Effector memory CD8-positive, alpha-beta T cell (primary cell): ENCODE data around the gene RAB20.

Experiments used
- ATAC-seq: fragments of 150-1000 bp; cut with Tn5 transposase; replicated peaks from 2 replicates; pipeline ENCODE4 v1.10.0; 2021; ENCODE audit warnings: mild to moderate bottlenecking, moderate library complexity
- DNase-seq, 3 experiments: peaks; one replicate each; pipeline ENCODE4 v3.0.0; 2021
- H3K27ac Mint-ChIP-seq, 2 donors: one replicate each; pipeline ENCODE4 v1.8.0; 2022; ENCODE audit warnings: mild to moderate bottlenecking in 2 of 2, mixed read lengths in 2 of 2, moderate library complexity in 2 of 2
- H3K27me3 Mint-ChIP-seq, 2 donors: one replicate each; pipeline ENCODE4 v1.8.0; 2022; ENCODE audit warnings: mixed read lengths in 2 of 2
- H3K36me3 Mint-ChIP-seq: one replicate; pipeline ENCODE4 v1.8.0; 2022; ENCODE audit warnings: mild to moderate bottlenecking, moderate library complexity, mixed read lengths; ENCODE audit not compliant: insufficient read depth
- H3K4me1 Mint-ChIP-seq, 2 donors: one replicate each; pipeline ENCODE4 v1.8.0; 2022; ENCODE audit warnings: low read depth in 2 of 2, mixed read lengths in 2 of 2
- H3K4me3 Mint-ChIP-seq, 2 donors: one replicate each; pipeline ENCODE4 v1.8.0; 2022; ENCODE audit warnings: mild to moderate bottlenecking in 2 of 2, mixed read lengths in 2 of 2, moderate library complexity in 2 of 2
- H3K9me3 Mint-ChIP-seq, 2 donors: one replicate each; pipeline ENCODE4 v1.8.0; 2022; ENCODE audit warnings: mixed read lengths in 2 of 2

Gene RAB20

DNA sequence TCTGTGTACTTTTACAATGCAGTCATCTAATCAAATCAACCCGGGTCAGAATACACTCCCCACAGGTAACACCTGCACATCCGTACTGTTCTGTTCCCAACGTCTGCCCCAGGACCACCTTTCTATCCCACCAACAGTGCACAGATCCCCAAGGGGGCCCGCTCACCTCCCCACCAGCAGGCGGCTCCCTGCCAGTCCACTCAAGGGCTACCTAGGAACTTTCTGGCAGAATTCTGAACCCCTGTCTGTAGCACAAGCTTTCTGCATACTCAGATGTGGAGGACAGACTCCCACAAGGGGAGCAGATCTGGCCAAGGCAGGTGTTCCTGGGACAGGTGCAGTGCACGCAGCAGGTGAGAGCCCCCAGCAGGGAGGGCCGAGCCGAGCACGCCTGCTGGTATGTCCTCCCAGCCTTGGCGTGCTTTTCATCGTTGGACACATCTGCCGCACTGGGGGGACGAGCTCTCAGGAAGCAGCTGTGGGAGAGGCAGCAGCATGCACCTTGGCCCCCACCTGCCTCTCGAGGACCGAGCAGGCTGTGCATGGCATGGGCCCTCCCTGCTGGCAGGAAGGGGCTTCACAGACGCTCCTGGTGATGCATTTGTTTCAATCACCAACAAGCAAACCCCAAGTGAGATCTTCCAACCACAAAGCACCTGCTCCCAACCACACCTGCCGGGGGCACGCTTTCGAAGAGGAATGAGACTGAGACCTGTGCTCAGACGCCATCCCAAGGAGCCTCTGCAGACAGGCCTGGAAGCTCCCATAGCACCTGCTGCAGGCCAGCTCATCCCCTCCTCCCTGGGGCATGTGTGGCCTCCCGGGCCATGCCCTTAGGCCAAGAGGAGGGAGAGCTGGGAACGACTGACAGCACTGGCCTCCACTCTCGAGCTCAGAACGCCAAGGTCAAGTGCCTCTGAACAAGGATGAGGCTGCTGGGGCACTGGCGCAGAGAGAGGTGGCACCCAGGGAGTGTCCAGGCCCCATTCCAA, 35.9 kb downstream of the RAB20 start:
- H3K4me3 Mint-ChIP-seq, result peak overlapping the region in 1 of 2 donors; percentile 48
- H3K27ac Mint-ChIP-seq, result peak overlapping the region in 1 of 2 donors; percentile 12
- no peaks in the 10 kb centered on the region for H3K9me3 Mint-ChIP-seq
- no peaks in the 10 kb centered on the region for H3K36me3 Mint-ChIP-seq
- DNase-seq (no peak), ATAC-seq (peak; percentile 44)
- peaks cover 20 to 25% of the 10 kb centered on the region in 2 donors for H3K4me1 Mint-ChIP-seq
- H3K27me3 Mint-ChIP-seq, result peaks cover 12 to 13% of the 10 kb centered on the region in 2 donors

DNA sequence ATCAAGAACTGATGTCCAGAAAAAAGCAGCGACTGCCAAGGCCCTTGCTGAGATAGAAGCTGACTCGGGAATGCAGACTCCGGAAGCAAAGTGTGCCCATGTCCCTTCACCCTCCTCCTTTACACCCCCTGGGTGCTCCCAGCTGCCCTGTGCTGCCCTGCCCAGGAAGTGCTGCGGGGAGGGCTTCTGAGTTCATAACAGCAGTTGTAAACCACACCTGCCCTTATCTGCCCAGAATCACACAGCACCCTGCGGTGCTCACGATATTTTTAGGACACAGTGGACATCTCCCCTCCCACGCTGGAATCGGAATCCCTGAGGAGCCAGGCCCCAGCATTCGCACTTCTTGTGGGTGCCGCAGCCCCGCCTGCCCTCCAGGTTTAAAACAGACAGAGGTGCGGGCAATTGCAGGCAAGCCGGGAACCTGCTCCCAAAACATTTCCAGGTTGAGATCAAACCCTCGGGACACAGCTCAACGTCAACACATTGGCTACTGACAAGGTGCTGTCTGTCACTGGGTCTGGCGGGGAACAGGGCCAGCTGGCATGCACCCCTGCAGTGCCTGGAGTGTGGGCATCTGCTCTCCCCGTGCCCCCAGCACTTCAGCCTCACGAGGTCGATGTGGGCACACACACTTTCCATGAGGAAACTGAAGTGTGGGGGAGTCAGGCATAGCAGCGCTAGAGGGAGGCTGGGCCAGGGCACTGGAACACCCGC, 36.8 kb downstream of the RAB20 start:
- peak; percentile 27 for ATAC-seq
- peak overlapping the region in 1 of 2 donors; percentile 75 for H3K27ac Mint-ChIP-seq
- H3K4me1 Mint-ChIP-seq, result peaks cover 20 to 25% of the 10 kb centered on the region in 2 donors
- H3K36me3 Mint-ChIP-seq, result no peaks in the 10 kb centered on the region
- peak overlapping the region; percentile 48 to 51 for H3K4me3 Mint-ChIP-seq
- H3K27me3 Mint-ChIP-seq, result peaks cover 12 to 22% of the 10 kb centered on the region in 2 donors
- no peaks in the 10 kb centered on the region for H3K9me3 Mint-ChIP-seq
- DNase-seq, result no peak

DNA sequence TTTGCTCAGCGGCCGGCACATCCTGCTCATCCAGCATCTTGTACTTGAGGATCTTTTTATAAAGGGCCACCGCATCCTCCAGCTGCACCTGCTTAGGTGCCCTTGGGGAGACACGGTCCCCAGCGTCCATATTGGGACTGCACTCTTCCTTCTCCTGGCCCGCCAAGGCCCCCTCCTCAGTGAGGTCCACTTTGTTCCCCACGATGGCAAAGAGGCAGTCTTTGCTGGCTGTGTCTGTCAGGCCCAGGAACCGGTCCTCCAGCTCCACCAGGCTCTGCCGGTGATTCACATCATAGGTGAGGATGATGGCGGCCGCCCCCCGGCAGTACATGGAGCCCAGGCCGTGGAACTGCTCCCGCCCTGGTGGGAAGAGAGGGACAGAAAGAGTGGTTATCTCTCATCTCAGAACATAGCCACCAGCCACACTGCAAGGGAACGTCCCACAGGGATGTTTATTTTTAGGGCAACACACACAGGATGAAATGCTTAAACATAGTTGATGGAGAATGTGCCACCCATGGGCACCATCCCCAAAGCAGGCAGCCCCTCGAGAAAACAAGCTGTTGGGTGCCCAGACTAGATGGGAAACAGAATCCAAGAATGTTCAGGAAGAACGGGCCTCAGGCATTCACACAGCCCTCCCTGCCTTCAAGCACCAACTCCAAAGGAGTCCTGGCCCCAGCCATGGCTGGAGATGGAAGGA, 37.5 kb downstream of the RAB20 start:
- Mint-ChIP-seq H3K4me1 (peaks cover 20 to 25% of the 10 kb centered on the region in 2 donors), H3K4me3 (peak overlapping the region; percentile 48 to 51), H3K9me3 (no peaks in the 10 kb centered on the region), H3K36me3 (no peaks in the 10 kb centered on the region), H3K27ac (peak overlapping the region in 1 of 2 donors; percentile 75), H3K27me3 (peaks cover 12 to 23% of the 10 kb centered on the region in 2 donors)
- DNase-seq, result no peak
- ATAC-seq, result no peak

DNA sequence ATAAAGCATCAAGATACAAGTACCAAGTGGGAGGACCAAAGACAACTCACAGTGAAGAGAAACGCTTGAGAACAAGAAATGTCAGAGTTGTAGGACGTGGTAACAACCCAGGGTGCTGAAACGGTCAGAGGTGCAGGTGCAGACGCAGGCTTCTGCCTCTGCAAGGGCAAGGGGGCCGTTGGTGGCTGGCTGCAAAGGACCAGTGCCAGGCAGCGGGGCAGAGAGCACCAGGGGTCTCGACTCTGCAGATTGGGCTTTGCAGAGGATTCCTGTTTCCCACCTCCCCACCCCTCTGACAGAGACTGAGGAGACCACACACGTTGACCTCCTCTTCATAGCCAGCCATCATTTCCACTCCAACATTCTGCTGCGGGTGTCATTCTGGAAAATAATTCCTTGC, 38.3 kb downstream of the RAB20 start:
- Mint-ChIP-seq H3K36me3 (no peaks in the 10 kb centered on the region), H3K27me3 (peaks cover 12 to 23% of the 10 kb centered on the region in 2 donors), H3K4me3 (no peak overlapping the region), H3K4me1 (peaks cover 20 to 25% of the 10 kb centered on the region in 2 donors), H3K9me3 (no peaks in the 10 kb centered on the region), H3K27ac (no peak overlapping the region)
- DNase-seq (no peak), ATAC-seq (no peak)

DNA sequence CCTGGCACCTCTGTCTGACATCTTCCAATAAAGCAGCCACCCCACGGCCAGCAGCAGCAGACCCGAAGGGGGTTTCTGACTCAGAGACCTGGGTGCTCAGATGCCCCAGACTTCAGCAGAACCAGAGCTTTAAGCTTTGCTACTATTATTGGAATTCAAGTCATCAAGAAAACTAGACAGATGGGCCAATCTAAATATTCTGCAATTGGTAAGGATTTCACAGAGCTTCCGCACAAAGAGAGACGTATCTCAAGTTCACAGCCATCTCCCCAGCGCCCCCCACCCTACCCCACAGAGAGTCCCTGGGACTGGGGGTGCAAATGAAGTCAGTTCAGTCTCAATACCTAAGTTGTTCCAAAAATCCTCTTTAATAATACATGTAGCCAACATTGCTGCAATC, 38.8 kb downstream of the RAB20 start:
- H3K4me3 Mint-ChIP-seq, result no peak overlapping the region
- no peaks in the 10 kb centered on the region for H3K36me3 Mint-ChIP-seq
- H3K4me1 Mint-ChIP-seq, result peaks cover 20 to 25% of the 10 kb centered on the region in 2 donors
- no peak overlapping the region for H3K27ac Mint-ChIP-seq
- H3K9me3 Mint-ChIP-seq, result no peaks in the 10 kb centered on the region
- ATAC-seq (no peak), DNase-seq (no peak)
- H3K27me3 Mint-ChIP-seq, result peaks cover 12 to 23% of the 10 kb centered on the region in 2 donors

DNA sequence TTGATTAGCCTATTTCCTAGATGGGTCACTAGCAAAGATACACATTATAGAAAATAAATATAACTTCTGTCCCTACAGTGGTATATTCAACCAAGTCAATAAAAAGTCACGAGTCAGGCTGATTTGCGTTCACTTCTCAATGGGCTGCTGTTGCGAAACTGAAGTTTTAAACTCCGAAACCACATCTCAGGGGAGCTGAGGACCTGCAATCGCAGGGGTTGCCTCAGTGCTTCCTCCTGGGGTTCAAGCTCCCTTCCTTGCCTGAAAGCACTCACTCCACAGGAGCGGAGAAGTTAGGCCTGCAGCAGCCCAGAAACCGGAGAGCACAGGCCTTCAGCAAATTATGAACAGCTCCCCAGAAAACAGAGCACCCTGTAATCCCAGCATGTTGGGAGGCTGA, 39.6 kb downstream of the RAB20 start:
- no peak for ATAC-seq

DNA sequence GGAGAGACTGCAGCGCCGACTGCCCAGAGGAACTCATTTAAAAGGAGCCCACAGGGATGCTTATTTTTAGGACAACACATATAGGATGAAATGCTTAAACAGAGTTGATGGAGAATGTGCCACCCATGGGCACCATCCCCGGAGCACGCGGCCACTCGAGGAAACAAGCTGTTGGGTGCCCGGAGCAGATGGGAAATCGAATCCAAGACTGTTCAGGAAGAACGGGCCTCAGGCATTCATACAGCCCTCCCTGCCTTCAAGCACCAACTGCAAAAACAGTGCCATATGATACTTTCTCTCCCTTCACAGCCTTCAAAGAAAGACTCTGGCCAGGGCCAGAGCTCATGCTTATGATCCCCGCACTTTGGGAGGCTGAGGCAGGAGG, 40.2 kb downstream of the RAB20 start:
- Mint-ChIP-seq H3K4me3 (no peak overlapping the region), H3K4me1 (peaks cover 20 to 25% of the 10 kb centered on the region in 2 donors), H3K27ac (no peak overlapping the region), H3K27me3 (peaks cover 12 to 23% of the 10 kb centered on the region in 2 donors), H3K9me3 (no peaks in the 10 kb centered on the region), H3K36me3 (no peaks in the 10 kb centered on the region)
- ATAC-seq (no peak), DNase-seq (no peak)

More for the DNA sequence above, 39.6 kb downstream of the RAB20 start:
- Mint-ChIP-seq H3K36me3 (no peaks in the 10 kb centered on the region), H3K27ac (no peak overlapping the region), H3K27me3 (peaks cover 12 to 23% of the 10 kb centered on the region in 2 donors), H3K4me3 (no peak overlapping the region), H3K4me1 (peaks cover 20 to 25% of the 10 kb centered on the region in 2 donors), H3K9me3 (no peaks in the 10 kb centered on the region)
- no peak for DNase-seq

DNA sequence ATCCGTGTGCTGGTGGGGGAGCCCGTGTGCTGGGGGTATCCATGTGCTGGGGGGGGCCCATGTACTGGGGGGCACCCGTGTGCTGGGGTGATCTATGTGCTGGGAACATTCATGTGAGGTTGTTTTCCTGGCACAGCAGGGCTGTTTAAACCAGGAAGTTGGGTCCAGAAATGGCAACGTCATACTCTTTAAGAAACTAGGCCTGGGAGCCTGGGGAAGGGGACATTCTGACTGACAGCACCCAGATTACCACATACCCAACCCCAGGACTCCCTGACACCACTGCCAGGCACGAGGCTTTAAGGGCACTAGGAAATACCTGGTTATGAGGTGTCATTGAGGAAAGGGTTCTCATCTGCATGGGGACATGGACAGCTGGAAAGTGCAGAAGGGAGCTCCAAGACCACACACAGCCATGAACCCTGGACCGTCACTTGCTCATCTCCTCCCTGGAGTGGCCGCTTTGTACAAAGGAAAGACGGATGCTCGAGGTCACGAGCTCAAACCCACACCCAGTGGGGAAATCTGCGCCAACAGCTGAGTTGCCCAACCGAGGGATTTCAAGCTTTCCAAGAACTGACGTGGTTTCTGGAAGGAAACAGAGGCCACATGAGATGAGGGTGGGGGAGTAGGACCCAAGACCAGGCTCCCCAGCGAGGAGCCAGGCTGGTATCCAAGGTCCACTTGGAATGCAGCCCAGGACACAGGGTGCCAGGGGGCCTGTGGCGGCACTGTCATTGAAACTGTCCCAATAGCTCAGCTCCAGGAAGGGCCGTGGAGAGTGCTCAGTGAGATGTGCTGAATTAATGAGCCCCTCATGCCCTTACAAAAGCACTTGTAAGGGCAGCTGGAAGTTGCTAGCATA, 40.9 kb downstream of the RAB20 start:
- no peaks in the 10 kb centered on the region for H3K36me3 Mint-ChIP-seq
- H3K4me1 Mint-ChIP-seq, result peaks cover 17 to 21% of the 10 kb centered on the region in 2 donors
- DNase-seq (no peak), ATAC-seq (no peak)
- no peaks in the 10 kb centered on the region for H3K9me3 Mint-ChIP-seq
- no peak overlapping the region for H3K4me3 Mint-ChIP-seq
- H3K27ac Mint-ChIP-seq, result no peak overlapping the region
- peaks cover 10 to 22% of the 10 kb centered on the region in 2 donors for H3K27me3 Mint-ChIP-seq

DNA sequence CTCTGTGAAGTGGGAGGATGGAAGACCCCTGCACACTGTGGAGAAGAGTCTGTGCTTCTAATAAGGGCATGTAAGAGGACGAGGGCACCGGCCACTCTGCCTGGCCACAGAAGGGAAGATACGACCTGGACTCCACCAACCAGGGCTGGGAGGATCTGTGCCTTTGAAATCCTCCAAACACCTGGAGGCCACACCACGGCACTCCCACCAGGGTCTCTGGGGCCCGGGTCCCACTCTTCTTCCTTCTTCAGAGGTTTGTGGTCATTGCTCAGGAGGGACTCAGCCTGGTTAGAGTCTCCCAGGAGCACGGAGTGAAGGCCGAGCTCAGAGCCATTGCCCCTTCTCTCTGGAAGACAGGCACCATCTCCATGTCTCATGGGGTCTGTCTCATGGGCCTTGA, 42.0 kb downstream of the RAB20 start:
- H3K36me3 Mint-ChIP-seq, result no peaks in the 10 kb centered on the region
- H3K27ac Mint-ChIP-seq, result no peak overlapping the region
- H3K27me3 Mint-ChIP-seq, result peaks cover 6 to 20% of the 10 kb centered on the region in 2 donors
- H3K9me3 Mint-ChIP-seq, result no peaks in the 10 kb centered on the region
- no peak overlapping the region for H3K4me3 Mint-ChIP-seq
- peaks cover 5 to 9% of the 10 kb centered on the region in 2 donors for H3K4me1 Mint-ChIP-seq
- DNase-seq (no peak), ATAC-seq (no peak)

DNA sequence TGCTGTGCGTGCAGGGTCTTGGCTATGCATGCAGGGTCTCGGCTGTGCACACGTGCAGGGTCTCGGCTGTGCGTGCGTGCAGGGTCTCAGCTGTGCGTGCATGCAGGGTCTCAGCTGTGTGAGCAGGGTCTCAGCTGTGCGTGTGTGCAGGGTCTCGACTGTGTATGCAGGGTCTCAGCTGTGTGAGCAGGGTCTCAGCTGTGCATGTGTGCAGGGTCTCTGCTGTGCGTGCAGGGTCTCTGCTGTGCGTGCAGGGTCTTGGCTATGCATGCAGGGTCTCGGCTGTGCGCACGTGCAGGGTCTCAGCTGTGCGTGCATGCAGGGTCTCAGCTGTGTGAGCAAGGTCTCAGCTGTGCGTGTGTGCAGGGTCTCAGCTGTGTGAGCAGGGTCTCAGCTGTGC, 42.5 kb downstream of the RAB20 start:
- Mint-ChIP-seq H3K27me3 (peaks cover 6 to 22% of the 10 kb centered on the region in 2 donors), H3K9me3 (no peaks in the 10 kb centered on the region), H3K4me3 (no peak overlapping the region), H3K27ac (no peak overlapping the region), H3K4me1 (peaks cover under 1 to 5% of the 10 kb centered on the region in 2 donors), H3K36me3 (no peaks in the 10 kb centered on the region)
- DNase-seq (no peak), ATAC-seq (no peak)

DNA sequence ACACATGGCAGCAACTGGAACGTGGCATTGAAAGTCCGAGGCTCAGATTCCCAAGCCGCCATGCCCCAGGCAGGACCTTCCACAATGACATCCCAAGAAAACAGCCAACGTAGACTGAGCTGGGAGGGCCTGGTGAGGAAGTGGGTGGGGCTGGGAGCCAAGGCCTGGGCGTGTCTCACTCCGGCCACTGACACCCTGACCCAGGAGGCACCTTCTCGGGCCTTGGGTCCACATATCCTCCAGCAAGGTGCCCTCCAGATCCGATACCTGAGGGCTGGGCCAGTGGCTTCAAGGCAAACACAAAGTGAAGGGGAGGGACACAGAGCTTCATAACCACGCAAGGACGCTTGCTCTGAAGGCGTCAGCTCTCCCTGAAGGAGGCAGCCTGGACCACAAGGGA, 43.0 kb downstream of the RAB20 start:
- no peak overlapping the region for H3K4me3 Mint-ChIP-seq
- ATAC-seq, result no peak
- H3K4me1 Mint-ChIP-seq, result peaks cover 0 to 1% of the 10 kb centered on the region in 2 donors
- H3K36me3 Mint-ChIP-seq, result no peaks in the 10 kb centered on the region
- H3K27me3 Mint-ChIP-seq, result peaks cover 6 to 27% of the 10 kb centered on the region in 2 donors
- H3K9me3 Mint-ChIP-seq, result no peaks in the 10 kb centered on the region
- no peak overlapping the region for H3K27ac Mint-ChIP-seq
- no peak for DNase-seq

DNA sequence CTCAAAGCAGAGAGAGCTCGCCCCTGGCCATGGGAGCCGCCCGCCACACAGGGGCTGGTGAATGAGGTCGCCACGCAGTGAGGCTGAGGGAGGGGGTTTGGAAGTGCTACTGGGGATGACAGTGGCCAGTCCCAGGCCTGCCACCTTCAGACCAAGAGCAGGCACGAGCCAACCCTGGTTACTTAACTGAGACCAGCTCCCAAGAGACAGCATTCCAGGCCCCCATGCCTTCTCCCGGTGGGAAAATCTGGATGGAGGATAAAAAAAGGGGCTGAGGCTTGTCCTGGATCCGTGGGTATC, 43.3 kb downstream of the RAB20 start:
- no peak for DNase-seq
- no peaks in the 10 kb centered on the region for H3K4me1 Mint-ChIP-seq
- no peak for ATAC-seq

More for the DNA sequence above, 43.3 kb downstream of the RAB20 start:
- Mint-ChIP-seq H3K36me3 (no peaks in the 10 kb centered on the region), H3K9me3 (no peaks in the 10 kb centered on the region), H3K27ac (no peak overlapping the region), H3K4me3 (no peak overlapping the region), H3K27me3 (peaks cover 6 to 27% of the 10 kb centered on the region in 2 donors)
